Effector CD4-positive, alpha-beta T cell (primary cell): ENCODE results near the gene ZCCHC17.
A peak's percentile ranks its signal among the peaks of the same experiment; 100 is the strongest.
"Not testable (repeated sequence)": the region's sequence is repeated elsewhere in the genome, so short reads cannot be mapped to it uniquely, and the experiment has no call there.

Source experiments
- DNase-seq: peaks from one replicate; pipeline ENCODE4 v3.0.0-alpha.2; 2020
- total RNA-seq: gene quantifications from one replicate; lab custom pipeline; 2026; lab: John Stamatoyannopoulos, UW

ZCCHC17 gene, protein sequence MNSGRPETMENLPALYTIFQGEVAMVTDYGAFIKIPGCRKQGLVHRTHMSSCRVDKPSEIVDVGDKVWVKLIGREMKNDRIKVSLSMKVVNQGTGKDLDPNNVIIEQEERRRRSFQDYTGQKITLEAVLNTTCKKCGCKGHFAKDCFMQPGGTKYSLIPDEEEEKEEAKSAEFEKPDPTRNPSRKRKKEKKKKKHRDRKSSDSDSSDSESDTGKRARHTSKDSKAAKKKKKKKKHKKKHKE
- 15.8 reads per million, percentile 41 among the genes with 10 or more reads in this experiment for total RNA-seq

DNA sequence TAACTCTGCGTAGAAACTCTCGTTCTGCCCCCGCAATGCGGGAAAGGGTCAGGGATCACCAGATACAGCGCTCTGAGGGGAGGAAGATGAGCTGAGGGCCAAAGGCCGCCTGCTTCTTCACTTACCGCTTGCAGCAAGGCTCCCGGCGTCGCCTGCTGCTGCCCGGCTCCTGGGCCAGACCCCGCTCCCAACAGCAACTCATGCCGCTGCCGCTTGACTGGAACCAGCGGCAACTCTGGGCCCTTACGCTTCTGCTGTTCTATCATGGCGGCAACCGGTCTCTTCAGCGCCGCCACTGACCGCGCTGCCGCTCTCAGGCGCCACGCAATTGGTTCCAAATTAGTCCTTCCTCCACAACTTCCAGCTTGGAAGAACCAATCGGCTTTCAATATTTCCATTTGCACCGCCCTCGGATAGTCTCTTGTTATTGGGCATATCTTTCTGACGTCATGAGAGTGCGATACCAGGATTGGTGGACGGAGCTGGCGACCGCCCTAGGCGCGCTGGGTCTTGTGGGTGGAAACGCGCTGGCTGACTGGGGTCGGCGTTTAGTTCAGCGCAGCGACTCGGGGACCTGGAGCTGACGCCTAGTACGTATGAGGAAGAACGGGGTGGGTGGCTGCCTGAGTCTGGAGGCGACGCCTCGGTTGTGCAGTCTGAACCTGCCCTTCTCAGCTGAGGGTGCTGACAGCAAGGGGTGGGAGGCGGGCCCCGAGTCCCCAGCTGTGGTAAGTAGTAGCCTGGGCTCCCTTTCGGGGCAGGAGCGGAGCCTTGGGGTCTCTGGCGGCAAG lies at the start of gene ZCCHC17, which contains the start of gene SNRNP40:
ZCCHC17 (plus strand) TSS at position 547 of the 791 bp plus-strand sequence. CDS start 13,067 bp downstream, outside the sequence.
SNRNP40 (minus strand) TSS at position 303 of the 791 bp plus-strand sequence; CDS start at position 266, 37 bp downstream.
- DNase-seq: peak; percentile 93

DNA sequence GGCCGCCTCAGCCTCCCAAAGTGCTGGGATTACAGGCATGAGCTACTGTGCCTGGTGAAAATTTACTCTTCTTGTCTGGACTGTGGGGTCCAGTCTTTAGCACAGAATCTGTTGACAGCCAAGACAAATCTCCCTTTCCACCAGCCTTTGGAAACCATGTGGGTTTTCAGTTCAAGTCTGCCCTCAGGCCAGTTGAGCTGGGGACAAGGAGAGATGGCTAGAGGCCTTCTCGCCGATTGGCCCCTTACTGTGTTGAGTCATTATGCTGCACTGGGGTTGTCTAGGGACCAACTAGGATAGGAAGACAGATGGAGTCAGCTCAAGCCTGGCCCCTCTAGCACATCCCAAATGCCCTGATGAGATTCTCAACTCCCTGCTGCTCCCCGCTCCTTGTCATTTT lies 48.6 kb upstream of the ZCCHC17 start:
- no peak for DNase-seq

DNA sequence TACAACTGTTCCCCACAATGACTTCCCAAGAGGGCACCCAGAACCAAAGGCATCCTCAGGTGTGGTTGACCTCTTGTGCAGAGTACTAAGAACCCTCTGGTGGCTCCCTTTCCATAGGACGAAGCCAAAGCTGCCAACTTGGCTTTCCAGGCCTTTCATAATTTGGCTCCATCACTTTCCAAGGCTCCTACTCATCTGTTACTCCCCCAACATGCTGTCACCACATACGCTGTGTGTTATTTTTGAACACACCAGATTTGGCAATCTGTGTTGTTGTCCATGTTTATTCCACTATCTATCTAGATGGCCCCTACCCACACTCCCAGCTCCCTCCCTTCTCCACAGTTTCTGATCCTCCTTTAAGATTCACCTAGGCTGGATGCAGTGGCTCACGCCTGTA lies 47.0 kb upstream of the ZCCHC17 start:
- DNase-seq: no peak

DNA sequence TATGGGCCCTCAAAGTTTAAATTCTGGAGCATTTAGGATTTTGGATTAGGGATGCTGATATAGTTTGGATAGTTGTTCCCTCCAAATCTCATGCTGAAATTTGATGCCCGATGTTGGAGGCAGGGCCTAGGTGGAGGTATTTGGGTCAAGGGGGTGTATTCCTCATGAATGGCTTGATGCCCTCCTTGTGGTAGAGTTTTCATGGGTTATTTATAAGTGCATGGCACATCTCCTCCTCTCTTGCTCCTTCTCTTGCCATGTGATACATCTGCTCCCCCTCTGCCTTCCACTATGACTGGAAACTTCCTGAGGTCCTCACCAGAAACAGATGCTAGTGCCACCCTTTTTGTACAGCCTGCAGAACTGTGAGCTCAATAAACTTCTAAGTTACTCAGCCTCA lies 39.6 kb upstream of the ZCCHC17 start:
- DNase-seq: no peak

DNA sequence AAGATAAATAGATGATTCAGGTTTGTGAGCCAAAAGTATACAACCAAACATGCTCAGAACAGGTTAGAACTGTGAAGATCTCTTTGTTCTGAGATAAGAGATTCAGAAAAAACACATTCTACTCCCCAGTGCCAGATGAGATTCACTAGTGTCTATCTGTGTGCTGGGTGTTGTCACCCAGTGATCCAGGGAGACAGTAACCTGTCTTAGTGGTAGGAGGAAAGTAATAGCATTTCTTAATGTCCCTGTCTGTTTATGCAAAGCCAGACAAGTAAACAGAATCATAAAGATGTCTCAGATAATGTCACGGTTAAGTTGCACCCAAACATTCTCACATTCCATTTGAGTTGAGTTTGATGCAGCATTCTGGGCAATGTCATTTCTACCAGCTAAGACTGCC lies 38.3 kb upstream of the ZCCHC17 start:
- no peak for DNase-seq

DNA sequence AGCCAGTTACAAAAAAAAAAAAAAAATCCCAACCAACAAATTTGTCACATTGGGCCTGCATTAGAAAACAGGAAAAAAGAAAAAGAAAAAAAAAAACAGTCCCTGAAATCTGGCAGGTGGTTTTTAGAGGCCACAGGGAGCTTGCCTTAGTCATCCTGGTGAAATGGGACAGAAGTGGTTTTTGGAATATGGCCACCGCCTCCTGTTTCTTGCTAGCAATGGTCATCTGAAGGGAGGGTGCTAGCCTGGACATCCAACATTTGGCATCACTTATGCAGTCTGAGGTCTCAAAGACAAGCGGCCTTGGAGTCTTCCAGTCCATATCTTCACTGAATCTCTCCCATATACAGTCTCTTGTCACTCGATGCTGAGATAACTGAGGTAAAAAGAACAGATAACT lies 37.1 kb upstream of the ZCCHC17 start:
- no peak for DNase-seq

DNA sequence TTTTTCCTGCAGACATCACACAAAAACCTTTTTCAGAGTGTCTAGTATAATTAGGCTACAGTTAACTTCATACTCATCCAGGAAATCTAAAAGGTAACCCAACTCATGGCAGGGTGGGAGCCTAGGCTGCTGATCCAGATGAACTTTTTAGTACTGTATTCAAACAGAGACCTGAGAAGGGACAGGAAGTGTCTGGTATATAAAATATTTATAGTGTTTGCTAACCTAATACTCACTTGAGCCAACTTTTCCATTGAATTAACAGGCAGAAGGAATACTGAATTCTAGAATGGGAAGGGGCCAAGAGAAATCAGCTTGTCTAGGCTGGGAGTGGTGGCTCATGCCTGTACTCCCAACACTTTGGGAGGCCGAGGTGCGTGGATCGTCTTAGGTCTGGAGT lies 34.9 kb upstream of the ZCCHC17 start:
- no peak for DNase-seq

DNA sequence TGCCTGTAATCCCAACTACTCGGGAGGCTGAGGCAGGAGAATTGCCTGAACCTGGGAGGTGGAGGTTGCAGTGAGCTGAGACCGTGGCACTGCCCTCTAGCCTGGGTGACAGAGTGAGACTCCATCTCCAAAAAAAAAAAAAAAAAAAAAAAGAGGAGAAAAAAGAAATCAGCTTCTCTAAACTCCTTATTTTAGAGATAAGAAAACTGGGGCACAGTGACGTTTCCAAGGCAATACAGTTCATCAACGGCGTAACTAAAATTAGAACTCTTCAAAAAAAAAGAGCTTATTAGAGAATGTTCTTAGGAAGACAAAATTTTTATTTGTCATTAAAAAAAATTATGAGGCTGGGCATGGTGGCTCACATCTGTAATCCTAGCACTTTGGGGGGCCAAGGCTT lies 34.4 kb upstream of the ZCCHC17 start:
- not testable (repeated sequence) for DNase-seq

DNA sequence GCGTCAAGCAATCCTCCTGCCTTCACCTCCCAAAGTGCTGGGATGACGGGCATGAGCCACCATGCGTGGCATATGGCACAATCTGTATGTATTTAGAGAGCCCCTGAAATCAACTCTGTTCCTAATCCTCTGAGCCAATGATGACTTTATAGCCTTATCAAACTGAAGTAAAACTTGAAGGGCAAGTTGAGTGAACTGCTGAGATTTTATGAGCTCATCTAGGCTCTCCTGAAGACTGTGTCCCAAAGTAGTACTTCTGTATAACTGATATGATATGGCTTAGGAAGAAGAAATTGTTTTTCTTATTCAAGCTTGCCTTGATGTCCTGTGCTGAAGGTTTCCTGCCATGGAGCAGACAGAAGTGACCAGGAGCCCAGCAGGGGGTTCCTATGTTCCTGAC lies 33.4 kb upstream of the ZCCHC17 start:
- DNase-seq: no peak

DNA sequence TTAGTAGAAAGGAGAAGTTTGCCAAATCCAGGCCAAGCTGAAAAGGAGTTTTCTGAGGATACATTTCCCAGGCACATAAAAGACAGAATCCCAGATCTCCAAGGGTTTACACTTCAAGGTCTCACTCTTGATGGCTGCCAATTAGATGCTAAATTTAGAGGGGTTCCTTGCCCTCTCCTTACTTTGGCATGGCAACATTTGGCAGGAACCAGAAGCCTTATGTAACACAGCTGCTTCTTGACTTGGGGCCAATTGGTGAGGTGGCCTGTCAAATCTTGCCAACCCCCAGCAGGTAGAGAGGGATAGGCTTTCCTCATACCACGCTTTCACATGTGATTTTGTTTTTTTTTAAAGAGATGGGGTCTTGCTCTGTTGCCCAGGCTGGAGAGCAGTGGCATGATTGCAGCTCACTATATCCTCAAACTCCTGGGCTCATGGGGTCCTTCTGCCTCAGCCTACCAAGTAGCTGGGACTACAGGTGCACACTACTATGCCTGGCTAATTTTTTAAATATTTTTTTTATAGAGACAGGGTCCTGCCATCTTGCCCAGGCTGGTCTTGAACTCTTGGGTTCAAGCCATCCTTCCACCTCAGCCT lies 31.9 kb upstream of the ZCCHC17 start:
- DNase-seq: no peak

DNA sequence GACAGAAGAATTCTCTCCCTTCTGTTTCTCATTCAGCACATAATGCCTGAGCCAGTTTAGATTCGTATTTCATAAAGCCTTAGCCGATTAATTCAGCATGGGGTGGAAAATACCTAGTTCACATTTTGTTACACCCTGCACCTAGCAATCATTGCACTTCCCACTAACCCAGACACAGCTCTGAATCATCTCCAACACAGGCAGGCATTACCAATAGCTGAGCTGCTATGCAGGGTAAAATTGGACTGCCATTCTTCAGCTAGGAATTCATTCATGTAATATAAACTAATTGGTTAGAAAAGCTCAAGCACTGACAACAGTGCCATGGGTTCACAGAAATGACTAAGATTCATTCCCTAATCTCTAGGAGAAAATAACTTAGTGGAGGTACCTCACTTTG lies 30.3 kb upstream of the ZCCHC17 start:
- DNase-seq: no peak

DNA sequence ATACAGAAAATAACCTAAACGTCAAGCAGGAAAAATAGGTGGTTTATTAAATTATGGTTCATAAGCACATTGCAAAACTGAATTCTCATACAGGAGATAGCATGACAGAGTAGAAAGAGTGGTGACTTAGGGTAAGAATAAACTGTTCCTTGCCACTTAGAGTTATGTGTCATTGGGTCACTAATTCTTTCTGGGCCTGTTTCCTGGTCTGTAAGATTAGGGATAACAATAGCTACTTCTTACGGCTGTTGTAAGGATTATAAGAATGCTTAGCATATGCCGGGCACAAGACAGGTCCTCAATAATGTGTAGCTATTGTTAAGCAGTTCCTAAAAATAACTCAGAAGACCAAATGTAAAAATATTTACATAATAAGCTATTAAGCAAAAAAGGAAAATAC lies 24.5 kb upstream of the ZCCHC17 start:
- DNase-seq: no peak

DNA sequence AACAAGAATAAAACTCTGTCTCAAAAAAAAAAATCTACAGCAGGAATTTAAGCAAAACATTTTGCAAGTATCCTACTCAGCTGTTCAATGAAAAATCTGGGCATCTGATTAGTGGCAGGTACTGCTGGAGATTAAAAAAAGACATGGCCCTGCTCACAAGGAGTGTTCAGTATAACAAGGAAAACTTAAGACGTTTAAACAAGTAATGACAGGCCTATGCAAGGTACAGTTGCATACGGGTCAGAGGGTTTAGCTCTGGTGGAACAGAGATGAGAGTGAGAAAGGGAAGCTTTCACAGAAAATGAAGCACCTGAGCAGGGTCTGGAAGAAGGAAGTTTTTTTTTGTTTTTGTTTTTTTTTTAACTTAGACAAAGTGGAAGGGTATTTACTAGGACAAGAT lies 23.2 kb upstream of the ZCCHC17 start:
- DNase-seq: no peak

DNA sequence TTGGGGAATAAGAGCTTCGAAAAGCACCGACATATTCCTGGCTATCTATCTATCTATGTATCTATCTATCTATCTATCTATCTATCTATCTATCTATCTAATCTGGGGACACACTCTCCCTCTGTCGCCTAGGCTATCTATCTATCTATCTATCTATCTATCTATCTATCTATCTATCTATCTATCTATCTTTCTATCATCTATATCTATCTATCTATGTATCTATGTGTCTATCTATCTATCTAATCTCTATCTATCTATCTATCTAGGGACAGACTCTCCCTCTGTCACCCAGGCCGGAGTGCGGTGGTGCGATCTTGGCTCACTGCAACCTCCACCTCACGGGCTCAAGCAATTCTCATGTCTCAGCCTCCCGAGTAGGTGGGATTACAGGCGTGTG lies 14.4 kb upstream of the ZCCHC17 start:
- not testable (repeated sequence) for DNase-seq

DNA sequence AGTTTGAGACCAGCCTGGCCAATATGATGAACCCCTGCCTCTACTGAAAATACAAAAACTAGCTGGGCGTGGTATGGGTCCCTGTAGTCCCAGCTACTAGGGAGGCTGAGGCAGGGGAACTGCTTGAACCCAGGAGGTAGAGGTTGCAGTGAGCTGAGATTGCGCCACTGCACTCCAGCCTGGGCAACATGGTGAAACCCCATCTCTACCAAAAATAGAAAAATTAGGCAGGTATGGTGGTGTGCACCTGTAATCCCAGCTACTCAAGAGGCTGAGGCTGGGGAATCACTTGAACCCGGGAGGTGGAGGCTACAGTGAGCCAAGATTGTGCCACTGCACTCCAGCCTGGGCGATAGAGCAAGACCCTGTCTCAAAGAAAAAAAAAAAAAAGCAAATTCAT lies 9.0 kb upstream of the ZCCHC17 start:
- not testable (repeated sequence) for DNase-seq

DNA sequence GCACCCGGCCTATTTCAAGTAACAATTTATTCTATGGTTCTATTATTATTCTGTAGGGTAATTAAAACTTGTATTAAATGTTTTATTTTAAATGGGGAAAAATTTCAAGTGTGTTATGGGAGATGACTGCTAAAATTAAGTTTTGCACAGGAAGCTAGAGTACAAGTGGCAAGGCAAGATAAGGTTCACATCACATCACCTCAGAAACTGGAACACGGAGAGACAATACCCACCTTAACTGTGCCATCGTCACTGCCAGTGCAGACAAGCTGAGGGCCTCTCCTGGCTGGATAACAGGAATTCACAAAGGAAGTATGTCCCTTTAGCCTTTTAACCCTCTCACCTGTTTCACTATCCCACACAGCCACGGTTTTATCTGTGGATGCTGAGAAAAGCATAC lies 7.8 kb upstream of the ZCCHC17 start:
- no peak for DNase-seq

DNA sequence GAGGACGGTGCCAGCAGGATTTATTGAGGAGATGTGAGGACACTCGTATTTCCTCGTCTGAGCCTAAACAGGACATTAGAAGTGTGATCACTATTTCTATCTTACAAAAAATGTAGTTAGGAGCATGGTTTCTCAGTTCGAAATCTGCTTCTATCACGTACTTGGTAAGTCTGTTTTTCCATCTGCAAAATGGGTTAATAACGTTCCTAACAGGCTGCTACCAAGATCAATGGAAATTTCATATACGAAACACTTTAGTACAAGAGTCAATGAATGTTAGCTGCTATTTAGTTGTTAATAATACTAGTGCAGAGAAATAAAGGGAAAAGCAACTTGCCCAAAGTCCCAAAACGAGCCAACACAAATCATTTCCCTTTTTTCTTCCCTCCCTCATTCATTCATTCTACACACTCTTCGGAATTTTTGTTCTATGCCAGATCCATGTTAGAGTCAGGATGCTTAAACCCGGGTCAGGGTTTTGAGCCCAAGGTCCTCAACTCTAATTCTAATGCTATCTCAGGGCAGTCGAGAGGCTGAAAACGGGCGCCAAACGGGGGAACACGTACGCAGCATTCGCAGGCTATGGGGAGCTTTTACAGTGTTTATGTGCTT lies 852 bp upstream of the ZCCHC17 start:
- DNase-seq: no peak

DNA sequence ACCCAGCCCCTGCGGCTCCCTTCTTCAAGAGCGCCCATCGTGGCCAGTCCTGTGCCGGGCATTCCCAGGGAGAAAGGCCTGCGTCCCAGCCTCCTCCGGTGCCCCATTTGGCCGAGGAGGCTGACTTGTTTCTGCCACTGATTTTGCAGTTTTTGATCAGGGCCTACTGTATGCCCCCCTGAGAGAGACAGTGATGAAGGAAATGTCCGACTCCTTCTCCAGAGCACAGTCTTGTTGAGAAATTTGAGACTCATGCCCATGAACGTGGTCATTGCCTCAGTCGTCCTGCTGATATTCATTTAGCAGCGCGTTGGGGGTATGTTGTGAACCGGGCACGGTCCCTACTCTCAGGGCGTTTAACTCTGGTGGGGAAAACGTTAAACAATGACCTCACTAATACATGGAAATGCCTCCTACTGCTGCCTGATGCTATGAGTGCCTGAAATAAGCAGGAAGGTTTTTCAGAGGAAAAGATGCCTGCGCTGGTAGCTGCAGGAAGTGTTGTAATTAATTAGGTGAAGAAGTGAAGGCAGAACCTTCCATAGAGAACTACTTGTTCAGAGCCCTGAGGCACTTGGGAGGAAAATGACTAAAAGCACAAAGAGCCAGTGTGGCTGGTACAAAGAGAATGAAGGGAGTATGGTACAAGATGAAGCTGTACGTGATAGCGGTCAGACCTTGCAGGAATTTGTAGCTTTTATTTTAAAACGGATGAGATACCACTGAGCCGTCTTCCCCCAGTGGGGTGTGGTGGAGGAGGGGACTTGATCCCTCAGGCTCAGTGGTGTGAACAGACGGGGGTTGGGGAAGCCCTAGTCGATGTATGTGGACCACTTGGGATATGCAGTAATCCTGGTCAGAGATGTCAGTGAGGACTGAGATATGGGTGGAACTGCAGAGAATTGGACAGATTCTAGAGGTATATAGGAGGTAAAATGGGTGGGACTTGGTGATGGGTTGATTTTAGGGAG lies 730 bp downstream of the ZCCHC17 start:
- DNase-seq: no peak

DNA sequence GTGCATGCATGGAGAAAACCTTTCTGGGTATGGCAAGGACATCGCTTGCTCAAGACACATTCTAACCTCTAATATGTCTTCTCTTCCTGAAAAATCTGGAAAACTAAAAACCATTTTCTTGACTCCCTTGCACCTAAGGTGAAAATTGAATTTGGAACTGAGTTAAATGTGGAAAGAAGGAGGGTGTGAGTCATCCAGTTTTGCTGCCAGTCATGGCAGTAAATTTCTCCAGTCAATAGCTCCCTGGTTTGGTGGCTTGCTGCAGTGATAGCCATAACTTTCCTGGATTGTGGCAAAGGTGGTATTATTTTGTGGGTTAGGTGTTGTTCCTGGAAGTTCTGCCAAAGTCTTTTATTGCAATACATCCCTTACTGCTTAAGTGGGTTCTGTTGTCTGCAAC lies 2.5 kb downstream of the ZCCHC17 start:
- DNase-seq: no peak

DNA sequence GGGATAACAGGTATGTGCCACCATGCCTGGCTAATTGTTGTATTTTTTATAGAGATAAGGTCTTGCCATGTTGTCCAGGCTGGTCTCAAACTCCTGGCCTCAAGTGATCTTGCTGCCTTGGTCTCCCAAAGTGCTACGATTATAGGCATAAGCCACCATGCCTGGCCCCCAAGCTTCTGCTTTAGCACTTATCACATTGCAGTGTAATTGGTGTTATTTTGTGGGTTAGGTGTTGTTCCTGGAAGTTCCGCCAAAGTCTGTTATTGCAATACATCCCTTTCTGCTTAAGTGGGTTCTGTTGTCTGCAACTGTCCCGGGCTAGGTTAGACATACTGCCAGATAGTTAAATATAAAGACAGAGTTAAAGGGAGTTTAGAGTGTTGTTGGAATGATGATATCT lies 3.4 kb downstream of the ZCCHC17 start:
- DNase-seq: no peak

DNA sequence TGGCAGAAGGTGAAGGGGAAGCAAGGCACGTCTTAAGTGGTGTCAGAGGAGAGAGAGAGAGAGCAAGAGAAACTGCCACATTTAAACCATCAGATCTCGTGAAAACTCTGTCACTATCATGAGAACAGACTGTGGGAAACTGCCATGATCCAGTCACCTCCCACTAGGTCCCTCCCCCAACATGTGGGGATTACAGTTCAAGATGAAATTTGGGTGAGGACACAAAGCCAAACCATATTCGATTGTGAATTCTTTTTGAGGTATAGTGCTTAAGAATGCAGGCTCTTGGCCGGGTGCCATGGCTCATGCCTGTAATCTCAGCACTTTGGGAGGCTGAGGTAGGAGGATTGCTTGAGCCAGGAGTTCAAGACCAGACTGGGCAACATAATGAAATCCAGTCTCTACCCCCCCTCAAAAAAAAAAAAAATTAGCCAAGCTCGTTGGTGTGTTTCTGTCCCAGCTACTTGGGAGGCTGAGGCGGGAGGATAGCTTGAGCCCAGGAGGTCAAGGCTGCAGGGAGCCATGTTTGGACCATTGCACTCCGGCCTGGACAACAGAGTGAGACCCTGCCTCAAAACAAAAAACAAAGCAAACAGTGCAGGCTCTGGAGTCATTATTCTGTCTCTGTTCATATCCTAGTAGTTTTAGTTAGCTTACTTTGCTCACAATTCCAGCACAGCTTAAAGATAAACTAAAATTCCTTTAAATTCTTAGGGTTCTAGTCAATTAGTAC lies 6.0 kb downstream of the ZCCHC17 start:
- DNase-seq: no peak
